Smooth muscle cell (in vitro differentiated cells): ENCODE results near the gene EHHADH. TPM values are rescaled to one million over a fixed set of nuclear protein-coding genes. Genes with fewer than 3 reads are reported as not detected.

Experiments
- DNase-seq: peaks from one replicate; lab custom pipeline; 2025; ENCODE audit not compliant: unreplicated experiment; lab: John Stamatoyannopoulos, UW
- H2AFZ ChIP-seq: fragments of 200-600 bp; sonication (generic); 2 replicates; pipeline ENCODE4 v1.6.0; 2016; ENCODE audit warnings: antibody characterized with exemption, low read depth, mild to moderate bottlenecking
- H3F3A ChIP-seq: fragments of 200-600 bp; sonication (generic); 2 replicates; pipeline ENCODE4 v1.6.0; 2017; ENCODE audit warnings: antibody characterized with exemption, low read depth
- H3K27ac ChIP-seq: fragments of 200-600 bp; sonication (generic); 2 replicates; pipeline ENCODE4 v1.5.1; 2016; ENCODE audit warnings: low read depth, mild to moderate bottlenecking
- H3K27me3 ChIP-seq: fragments of 200-600 bp; sonication (generic); 2 replicates; pipeline ENCODE4 v1.6.1; 2016; ENCODE audit warnings: low read depth, mild to moderate bottlenecking
- H3K36me3 ChIP-seq: fragments of 200-600 bp; sonication (generic); 2 replicates; pipeline ENCODE4 v1.5.1; 2016; ENCODE audit warnings: low read depth
- H3K4me1 ChIP-seq: fragments of 200-600 bp; sonication (generic); 2 replicates; pipeline ENCODE4 v1.5.1; 2016; ENCODE audit warnings: low read depth
- H3K4me2 ChIP-seq: fragments of 200-600 bp; sonication (generic); 2 replicates; pipeline ENCODE4 v1.6.0; 2016; ENCODE audit warnings: mild to moderate bottlenecking
- H3K4me3 ChIP-seq: fragments of 200-600 bp; sonication (generic); 2 replicates; pipeline ENCODE4 v1.5.1; 2016; ENCODE audit warnings: mild to moderate bottlenecking
- H3K79me2 ChIP-seq: fragments of 200-600 bp; sonication (generic); 2 replicates; pipeline ENCODE4 v1.6.0; 2016; ENCODE audit warnings: low read depth, mild to moderate bottlenecking
- H3K9ac ChIP-seq: fragments of 200-600 bp; sonication (generic); 2 replicates; pipeline ENCODE4 v1.6.0; 2016; ENCODE audit warnings: low read depth
- H3K9me3 ChIP-seq: fragments of 200-600 bp; sonication (generic); replicated peaks from 2 replicates; pipeline ENCODE4 v1.5.1; 2016; ENCODE audit warnings: low read depth
- H4K20me1 ChIP-seq: fragments of 200-600 bp; sonication (generic); 2 replicates; pipeline ENCODE4 v1.6.0; 2016; ENCODE audit warnings: low read depth
- whole genome bisulfite sequencing: methylation state at CpG from one replicate; pipeline ENCODE4 v1.1.7; 2016; ENCODE audit warnings: low lambda C conversion rate; 5-methylcytosine and 5-hydroxymethylcytosine counted together
- polyA plus RNA-seq: library from polyadenylated mRNA; unstranded; fragments of >200 nt; fragmentation: Nextera tagmentation; extraction: Ambion mirVana; gene quantifications from 2 replicates; pipeline ENCODE4 v1.2.1, GENCODE V29; 2016
- total RNA-seq: library from RNA; depleted of rRNA; stranded (reverse); fragments of >200 nt; gene quantifications from 2 replicates; pipeline ENCODE4 v1.2.3, GENCODE V29; 2014
- TF ChIP-seq, protein P1 (sequence below): fragments of 200-600 bp; sonication (generic); IDR thresholded peaks from 2 replicates; pipeline ENCODE4 v1.5.1; 2017; ENCODE audit warnings: borderline replicate concordance, mild to moderate bottlenecking, antibody characterized with exemption; ENCODE audit not compliant: insufficient read depth, poor library complexity, severe bottlenecking

Gene EHHADH
- total and polyA plus RNA-seq, 2 experiments from 2014 or later = 2.7 to 2.9 TPM

DNA sequence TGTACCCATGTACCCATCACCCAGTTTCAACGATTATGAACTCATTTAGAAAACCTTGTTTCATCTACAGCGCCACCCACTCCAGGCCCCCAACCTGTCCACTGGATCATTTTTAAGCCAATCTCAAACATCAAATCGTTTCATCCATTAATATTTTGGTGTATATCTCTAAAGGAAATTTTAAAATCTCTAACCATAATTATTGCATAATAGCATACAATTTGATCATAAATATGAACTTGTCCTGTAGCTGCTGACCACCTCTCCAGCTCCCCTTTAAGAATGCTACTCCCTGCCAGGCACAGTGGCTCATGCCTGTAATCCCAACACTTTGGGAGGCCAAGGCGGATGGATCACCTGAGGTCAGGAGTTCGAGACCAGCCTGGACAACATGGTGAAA is 98.2 kb downstream of the EHHADH start:
- no peaks in the 10 kb centered on the region for H3K79me2 ChIP-seq
- H3K4me2 ChIP-seq = no peak overlapping the region
- no peak for DNase-seq
- no peaks in the 10 kb centered on the region for H3K36me3 ChIP-seq
- TF ChIP-seq, protein P1, sequence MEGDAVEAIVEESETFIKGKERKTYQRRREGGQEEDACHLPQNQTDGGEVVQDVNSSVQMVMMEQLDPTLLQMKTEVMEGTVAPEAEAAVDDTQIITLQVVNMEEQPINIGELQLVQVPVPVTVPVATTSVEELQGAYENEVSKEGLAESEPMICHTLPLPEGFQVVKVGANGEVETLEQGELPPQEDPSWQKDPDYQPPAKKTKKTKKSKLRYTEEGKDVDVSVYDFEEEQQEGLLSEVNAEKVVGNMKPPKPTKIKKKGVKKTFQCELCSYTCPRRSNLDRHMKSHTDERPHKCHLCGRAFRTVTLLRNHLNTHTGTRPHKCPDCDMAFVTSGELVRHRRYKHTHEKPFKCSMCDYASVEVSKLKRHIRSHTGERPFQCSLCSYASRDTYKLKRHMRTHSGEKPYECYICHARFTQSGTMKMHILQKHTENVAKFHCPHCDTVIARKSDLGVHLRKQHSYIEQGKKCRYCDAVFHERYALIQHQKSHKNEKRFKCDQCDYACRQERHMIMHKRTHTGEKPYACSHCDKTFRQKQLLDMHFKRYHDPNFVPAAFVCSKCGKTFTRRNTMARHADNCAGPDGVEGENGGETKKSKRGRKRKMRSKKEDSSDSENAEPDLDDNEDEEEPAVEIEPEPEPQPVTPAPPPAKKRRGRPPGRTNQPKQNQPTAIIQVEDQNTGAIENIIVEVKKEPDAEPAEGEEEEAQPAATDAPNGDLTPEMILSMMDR = no peak
- H3K4me3 ChIP-seq = no peak overlapping the region
- H3K27ac ChIP-seq = no peak overlapping the region
- no peaks in the 10 kb centered on the region for H3F3A ChIP-seq
- 88% methylated on average over 5 of the region's 5 CpGs for WGBS
- H3K27me3 ChIP-seq = peaks cover 57% of the 10 kb centered on the region
- no peak overlapping the region for H3K9ac ChIP-seq
- peaks cover 18% of the 10 kb centered on the region for H3K4me1 ChIP-seq
- H4K20me1 ChIP-seq = no peaks in the 10 kb centered on the region
- H3K9me3 ChIP-seq = no peaks in the 10 kb centered on the region
- no peak overlapping the region for H2AFZ ChIP-seq

DNA sequence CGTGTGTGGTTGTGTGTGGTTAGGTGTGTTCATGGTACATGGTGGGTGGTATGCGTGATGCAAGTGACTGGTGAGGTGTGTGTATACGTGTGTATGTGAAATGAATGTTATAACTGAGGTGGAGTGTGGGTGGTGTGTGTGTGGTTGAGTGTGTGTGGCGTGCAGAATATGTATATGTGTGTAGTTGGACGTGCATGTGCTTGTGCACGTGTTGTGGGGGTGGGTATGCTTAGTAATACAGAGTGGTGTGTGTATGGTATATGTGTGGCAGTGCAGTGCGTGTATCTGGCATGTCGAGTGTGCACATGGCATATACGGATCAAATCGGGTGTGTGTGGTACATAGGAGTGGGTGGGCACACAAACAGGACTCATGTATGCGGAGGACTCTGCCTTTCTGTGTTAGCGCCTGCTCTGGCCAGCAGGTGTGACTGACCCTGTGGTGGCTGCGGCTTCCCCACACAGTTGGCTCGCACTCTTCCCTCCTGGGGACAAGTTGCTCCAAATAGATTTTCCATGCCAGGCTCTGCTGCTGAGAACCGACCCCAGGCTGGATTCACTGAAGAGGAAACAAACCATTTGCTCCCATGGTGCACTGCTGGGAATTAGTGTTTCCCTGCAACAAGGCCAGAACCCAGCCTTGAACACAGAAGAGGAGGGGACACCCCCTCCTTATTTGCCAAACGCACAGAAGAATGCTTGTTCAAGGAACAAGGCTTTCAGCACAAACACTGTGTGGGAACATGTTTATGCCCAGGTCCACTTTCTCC is 99.8 kb downstream of the EHHADH start:
- Histone ChIP-seq H3K4me1 (peaks cover 18% of the 10 kb centered on the region), H3F3A (no peaks in the 10 kb centered on the region), H3K36me3 (no peaks in the 10 kb centered on the region), H3K9ac (no peak overlapping the region), H3K79me2 (no peaks in the 10 kb centered on the region), H3K4me3 (no peak overlapping the region), H2AFZ (no peak overlapping the region), H3K9me3 (no peaks in the 10 kb centered on the region), H3K4me2 (peak overlapping the region; percentile 92), H4K20me1 (no peaks in the 10 kb centered on the region), H3K27ac (no peak overlapping the region), H3K27me3 (peaks cover 71% of the 10 kb centered on the region)
- TF ChIP-seq, protein P1 = no peak
- 77% methylated on average over 16 of the region's 16 CpGs for WGBS
- DNase-seq = no peak

DNA sequence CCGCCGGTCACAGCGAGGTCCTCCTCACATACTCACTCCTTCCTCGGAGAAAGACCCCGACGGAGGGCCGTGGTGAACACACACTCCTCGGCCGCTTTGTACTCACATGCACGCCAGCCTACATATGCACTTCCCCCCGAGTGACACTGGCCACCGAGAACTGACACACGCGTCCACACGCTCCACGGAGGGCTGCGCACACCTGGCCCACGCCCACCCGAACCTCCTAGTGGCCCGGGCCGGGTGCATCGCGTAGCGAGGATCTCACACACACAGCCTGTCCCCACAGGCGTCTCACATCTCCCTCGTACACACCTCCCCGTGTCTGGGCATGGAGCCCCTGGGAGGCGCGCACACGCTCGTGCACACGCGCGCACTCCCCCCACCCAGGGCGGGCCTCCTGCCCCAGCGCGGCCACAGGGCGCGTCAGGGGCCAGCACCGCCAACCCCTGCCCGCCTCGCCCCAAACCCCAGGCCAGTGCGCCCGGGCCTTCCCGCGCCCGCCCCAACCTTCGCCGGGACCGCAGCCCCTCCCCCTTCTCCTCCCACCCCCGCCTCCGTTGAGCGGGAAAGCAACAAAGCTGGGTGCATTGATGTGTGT is 100.6 kb downstream of the EHHADH start:
- H3K4me1 ChIP-seq = peaks cover 18% of the 10 kb centered on the region
- WGBS = 7% methylated on average over 40 of the region's 53 CpGs
- DNase-seq = no peak
- peaks cover 73% of the 10 kb centered on the region for H3K27me3 ChIP-seq
- no peaks in the 10 kb centered on the region for H3K9me3 ChIP-seq
- H2AFZ ChIP-seq = peak overlapping the region; percentile 36
- no peak overlapping the region for H3K9ac ChIP-seq
- TF ChIP-seq, protein P1 = no peak
- no peaks in the 10 kb centered on the region for H3F3A ChIP-seq
- H4K20me1 ChIP-seq = no peaks in the 10 kb centered on the region
- no peak overlapping the region for H3K27ac ChIP-seq
- no peaks in the 10 kb centered on the region for H3K79me2 ChIP-seq
- H3K36me3 ChIP-seq = no peaks in the 10 kb centered on the region
- H3K4me3 ChIP-seq = peak overlapping the region; percentile 67
- peak overlapping the region; percentile 92 for H3K4me2 ChIP-seq
